CD4-positive, CD25-positive, alpha-beta regulatory T cell (primary cell): ENCODE data around the gene ACAD8. TPM values are rescaled to one million over a fixed set of nuclear protein-coding genes. Genes with fewer than 3 reads are reported as not detected.
A peak's percentile ranks its signal among the peaks of the same experiment; 100 is the strongest.
"Not testable (repeated sequence)": the region's sequence is repeated elsewhere in the genome, so short reads cannot be mapped to it uniquely, and the experiment has no call there.

ENCODE experiments used
- ATAC-seq, 2 donors: fragments of 150-1000 bp; cut with Tn5 transposase; one replicate each; pipeline ENCODE4 v1.10.0; 2021; ENCODE audit warnings: low read depth in 2 of 2, moderate number of reproducible peaks in 2 of 2, moderate library complexity in 1 of 2
- DNase-seq, 3 donors: peaks; one replicate each; pipeline versions ENCODE4 v3.0.0 to v3.0.0-alpha.2; 2012 to 2022; ENCODE audit warnings: mixed read lengths in 1 of 3
- H3K27ac ChIP-seq: one replicate; pipeline ENCODE4 v1.7.0; 2013; ENCODE audit warnings: mild to moderate bottlenecking, low read length; ENCODE audit not compliant: insufficient read depth, poor library complexity, severe bottlenecking
- H3K27me3 ChIP-seq: one replicate; pipeline ENCODE4 v1.7.0; 2013; ENCODE audit warnings: low read length; ENCODE audit not compliant: control insufficient read depth, insufficient read depth
- H3K36me3 ChIP-seq: one replicate; pipeline ENCODE4 v1.7.0; 2013; ENCODE audit warnings: mild to moderate bottlenecking, low read length, moderate library complexity; ENCODE audit not compliant: control insufficient read depth, insufficient read depth
- H3K4me1 ChIP-seq: 2 replicates; pipeline ENCODE4 v1.7.0; 2013; ENCODE audit warnings: mild to moderate bottlenecking, low read length; ENCODE audit not compliant: insufficient read depth, control insufficient read depth, poor library complexity, severe bottlenecking
- H3K4me3 ChIP-seq: one replicate; pipeline ENCODE4 v1.7.0; 2013; ENCODE audit warnings: low read depth, mild to moderate bottlenecking, low read length, moderate library complexity
- H3K9me3 ChIP-seq, 2 experiments: 1 replicate in 1 of 2; 2 replicates in 1 of 2; pipeline ENCODE4 v1.7.0; 2013; ENCODE audit warnings: low read length in 2 of 2, mild to moderate bottlenecking in 1 of 2, moderate library complexity in 1 of 2; ENCODE audit not compliant: control insufficient read depth in 2 of 2
- H3K27ac Mint-ChIP-seq, 3 donors: one replicate each; pipeline ENCODE4 v1.8.0; 2020 to 2022; ENCODE audit warnings: mild to moderate bottlenecking in 3 of 3, mixed read lengths in 3 of 3, moderate library complexity in 2 of 3
- H3K27me3 Mint-ChIP-seq: one replicate; pipeline ENCODE4 v1.8.0; 2022; ENCODE audit warnings: mild to moderate bottlenecking, mixed read lengths
- H3K36me3 Mint-ChIP-seq: one replicate; pipeline ENCODE4 v1.8.0; 2020; ENCODE audit warnings: mixed read lengths
- H3K4me1 Mint-ChIP-seq, 4 donors: one replicate each; pipeline ENCODE4 v1.8.0; 2020 to 2022; ENCODE audit warnings: mixed read lengths in 4 of 4, mild to moderate bottlenecking in 1 of 4
- H3K4me3 Mint-ChIP-seq, 4 donors: one replicate each; pipeline ENCODE4 v1.8.0; 2020 to 2022; ENCODE audit warnings: mild to moderate bottlenecking in 4 of 4, mixed read lengths in 4 of 4, moderate library complexity in 3 of 4
- H3K9me3 Mint-ChIP-seq, 7 donors: one replicate each; pipeline ENCODE4 v1.8.0; 2020 to 2022; ENCODE audit warnings: mixed read lengths in 7 of 7, mild to moderate bottlenecking in 3 of 7, moderate library complexity in 2 of 7
- polyA plus RNA-seq, 4 donors: library from polyadenylated mRNA; unstranded; fragments of 300-500 nt; fragmentation: Illumina TruSeq; gene quantifications; one replicate each; pipeline ENCODE4 v1.2.3, GENCODE V29; 2021
- total RNA-seq: library from RNA; stranded (reverse); gene quantifications from one replicate; pipeline ENCODE4 v1.2.3, GENCODE V29; 2022

ACAD8 gene
- total and polyA plus RNA-seq, 5 donors from 2014 or later: 18.6 to 28.7 (median 20.0) TPM

DNA sequence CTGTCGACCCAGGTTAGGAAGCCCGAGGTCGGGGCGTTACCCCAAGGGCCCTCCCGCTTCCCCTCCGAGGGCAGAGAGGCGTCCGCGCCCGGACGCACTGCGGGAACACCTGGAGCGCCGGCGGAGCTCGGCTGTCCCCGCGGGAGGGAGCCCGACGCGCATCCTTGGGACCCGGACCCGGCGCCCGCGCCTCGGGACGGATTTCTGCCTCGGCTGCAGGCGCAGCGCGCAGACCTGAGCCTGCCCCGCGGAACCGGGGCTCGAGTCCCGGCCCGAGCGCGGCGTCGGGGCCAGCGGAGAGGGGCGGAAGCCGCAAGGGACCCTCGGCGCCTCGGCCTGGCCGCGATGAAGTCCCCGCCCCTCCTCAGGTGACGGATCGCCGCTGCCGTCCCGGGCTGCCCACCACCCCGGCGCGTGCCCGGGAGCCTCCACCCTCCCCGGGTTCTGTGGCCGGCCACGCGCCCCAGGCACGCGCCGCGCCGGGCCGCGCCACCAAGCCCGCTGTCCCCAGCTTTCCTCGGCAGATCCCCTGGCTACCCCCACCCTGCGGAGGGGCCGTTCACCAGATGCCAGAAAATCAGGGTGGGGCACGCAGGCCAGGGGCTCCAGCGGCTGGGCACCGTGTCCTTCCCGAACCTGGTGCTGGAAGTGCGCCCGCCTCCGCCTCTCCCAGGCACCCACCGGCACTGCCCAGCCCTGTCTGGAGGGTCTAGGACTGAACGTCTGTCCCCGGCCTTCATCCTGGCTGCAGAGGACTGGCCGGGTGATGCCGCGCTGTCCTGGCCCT, 23.2 kb downstream of the ACAD8 start:
- no peak overlapping the region for H3K4me3 ChIP-seq
- H3K4me1 Mint-ChIP-seq: peaks cover 6 to 44% (median 25%) of the 10 kb centered on the region in 4 donors
- H3K27ac Mint-ChIP-seq: peak overlapping the region in 1 of 3 donors; percentile 81

DNA sequence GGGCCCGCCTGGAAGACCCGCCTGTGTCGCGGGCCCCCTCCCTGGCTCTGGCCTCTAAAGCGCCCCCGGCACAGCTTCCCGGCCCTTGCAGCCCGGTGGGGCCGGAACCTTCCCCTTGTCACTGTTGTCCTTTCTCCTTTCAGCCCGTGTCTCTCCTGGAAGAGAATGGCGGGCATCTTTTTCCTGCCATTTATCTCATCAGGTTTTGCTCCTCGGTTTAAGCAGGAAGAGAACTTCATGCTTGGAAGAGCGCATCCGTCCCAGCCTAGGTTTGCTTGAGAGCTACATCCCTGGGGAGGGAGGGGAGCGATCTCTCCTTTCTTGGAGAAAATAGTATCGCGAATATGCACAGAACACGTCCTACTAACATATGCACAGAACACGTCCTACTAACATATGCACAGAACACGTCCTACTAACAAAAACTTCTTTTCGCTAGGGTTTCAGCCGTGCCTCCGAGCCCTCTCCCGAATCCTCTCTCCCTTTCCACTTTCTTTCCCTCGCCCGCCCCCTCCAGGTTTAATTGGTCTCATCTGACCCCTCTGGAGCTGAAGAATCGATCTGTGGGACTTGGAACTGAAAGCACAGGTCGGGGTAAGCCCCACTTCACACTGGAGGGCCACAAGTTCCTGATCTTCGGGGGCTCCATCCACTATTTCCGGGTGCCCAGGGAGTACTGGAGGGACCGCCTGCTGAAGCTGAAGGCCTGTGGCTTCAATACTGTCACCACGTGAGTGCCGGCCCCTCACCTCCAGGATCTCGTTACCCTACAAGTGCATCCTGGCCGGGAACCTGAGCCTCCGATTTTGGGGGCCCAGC, 24.0 kb downstream of the ACAD8 start:
- Mint-ChIP-seq H3K36me3 (peaks cover 4% of the 10 kb centered on the region), H3K4me3 (peak overlapping the region; percentile 84 to 92 (median 88)), H3K27ac (peak overlapping the region in 1 of 3 donors; percentile 88), H3K27me3 (peaks cover 23% of the 10 kb centered on the region), H3K9me3 (peaks cover 0 to 7% (median 3%) of the 10 kb centered on the region in 7 donors), H3K4me1 (peaks cover 6 to 41% (median 23%) of the 10 kb centered on the region in 4 donors)
- Histone ChIP-seq H3K4me3 (no peak overlapping the region), H3K9me3 (peaks cover 0 to 5% of the 10 kb centered on the region in 2 experiments), H3K27me3 (peaks cover 14% of the 10 kb centered on the region), H3K36me3 (no peaks in the 10 kb centered on the region), H3K27ac (no peak overlapping the region), H3K4me1 (peaks cover 30% of the 10 kb centered on the region)
- DNase-seq: no peak
- ATAC-seq: no peak

More for the DNA sequence above, 23.2 kb downstream of the ACAD8 start:
- peaks cover 4% of the 10 kb centered on the region for H3K36me3 Mint-ChIP-seq
- peaks cover 14% of the 10 kb centered on the region for H3K27me3 ChIP-seq
- H3K9me3 Mint-ChIP-seq: peaks cover 0 to 7% (median 3%) of the 10 kb centered on the region in 7 donors
- H3K36me3 ChIP-seq: no peaks in the 10 kb centered on the region
- peaks cover 30% of the 10 kb centered on the region for H3K4me1 ChIP-seq
- ATAC-seq (peak in 1 of 2 donors; percentile 7), DNase-seq (no peak)
- peaks cover 23% of the 10 kb centered on the region for H3K27me3 Mint-ChIP-seq
- peaks cover 0 to 5% of the 10 kb centered on the region in 2 experiments for H3K9me3 ChIP-seq
- H3K27ac ChIP-seq: no peak overlapping the region
- peak overlapping the region; percentile 93 to 97 (median 94) for H3K4me3 Mint-ChIP-seq

DNA sequence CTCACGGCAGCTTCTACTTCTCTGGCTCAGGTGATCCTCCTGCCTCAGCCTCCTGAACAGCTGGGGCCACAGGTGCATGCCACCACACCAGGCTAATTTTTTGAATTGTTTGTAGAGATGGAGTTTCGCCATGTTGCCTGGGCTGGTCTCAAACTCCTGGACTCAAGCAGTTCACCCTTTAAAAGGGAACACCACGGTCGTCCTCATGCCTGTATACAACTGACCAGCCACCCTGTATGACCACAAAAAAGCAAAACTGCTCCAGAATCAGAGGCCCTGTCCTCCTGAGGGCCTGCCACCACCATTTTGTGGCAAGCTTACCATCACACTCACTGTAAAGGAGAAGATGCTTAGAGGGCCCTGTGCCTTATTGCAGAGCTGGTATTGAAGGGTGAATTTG, 25.0 kb downstream of the ACAD8 start:
- Mint-ChIP-seq H3K9me3 (peaks cover 0 to 7% (median 3%) of the 10 kb centered on the region in 7 donors), H3K4me1 (peaks cover 6 to 32% (median 18%) of the 10 kb centered on the region in 4 donors), H3K36me3 (no peaks in the 10 kb centered on the region), H3K27me3 (peaks cover 18% of the 10 kb centered on the region), H3K27ac (no peak overlapping the region), H3K4me3 (peak overlapping the region in 3 of 4 donors; percentile 33 to 84 (median 39))
- Histone ChIP-seq H3K27me3 (peaks cover 14% of the 10 kb centered on the region), H3K4me1 (peaks cover 30% of the 10 kb centered on the region), H3K36me3 (no peaks in the 10 kb centered on the region), H3K9me3 (peaks cover 0 to 5% of the 10 kb centered on the region in 2 experiments), H3K4me3 (no peak overlapping the region), H3K27ac (no peak overlapping the region)
- no peak for DNase-seq
- ATAC-seq: no peak

DNA sequence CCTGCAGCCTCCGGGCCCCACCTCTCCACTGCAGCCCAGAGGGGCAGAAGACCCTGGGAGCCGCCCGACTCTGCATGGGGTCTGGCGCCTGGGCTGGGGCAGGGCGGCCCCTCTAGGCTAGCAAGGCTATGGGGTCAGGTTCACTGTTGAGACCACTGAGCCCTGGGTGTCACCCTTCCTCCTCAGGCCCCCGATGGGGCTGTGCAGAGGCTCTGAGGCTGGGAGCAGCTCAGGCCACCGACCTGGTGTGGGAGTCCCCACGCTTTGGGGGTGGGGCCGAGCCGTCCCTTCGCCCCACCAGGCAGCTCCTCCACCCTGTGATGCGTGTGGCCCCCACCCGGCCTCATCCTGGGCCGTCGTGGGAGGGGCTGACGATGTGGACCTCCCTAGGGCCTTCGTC, 28.3 kb downstream of the ACAD8 start:
- peaks cover 14% of the 10 kb centered on the region for H3K27me3 ChIP-seq
- not testable (repeated sequence) for DNase-seq, H3K27ac ChIP-seq, H3K9me3 Mint-ChIP-seq, H3K4me1 ChIP-seq, H3K4me3 ChIP-seq, ATAC-seq, H3K4me1 Mint-ChIP-seq, H3K36me3 Mint-ChIP-seq, H3K27ac Mint-ChIP-seq, H3K4me3 Mint-ChIP-seq, H3K36me3 ChIP-seq, H3K9me3 ChIP-seq
- peaks cover 13% of the 10 kb centered on the region for H3K27me3 Mint-ChIP-seq

DNA sequence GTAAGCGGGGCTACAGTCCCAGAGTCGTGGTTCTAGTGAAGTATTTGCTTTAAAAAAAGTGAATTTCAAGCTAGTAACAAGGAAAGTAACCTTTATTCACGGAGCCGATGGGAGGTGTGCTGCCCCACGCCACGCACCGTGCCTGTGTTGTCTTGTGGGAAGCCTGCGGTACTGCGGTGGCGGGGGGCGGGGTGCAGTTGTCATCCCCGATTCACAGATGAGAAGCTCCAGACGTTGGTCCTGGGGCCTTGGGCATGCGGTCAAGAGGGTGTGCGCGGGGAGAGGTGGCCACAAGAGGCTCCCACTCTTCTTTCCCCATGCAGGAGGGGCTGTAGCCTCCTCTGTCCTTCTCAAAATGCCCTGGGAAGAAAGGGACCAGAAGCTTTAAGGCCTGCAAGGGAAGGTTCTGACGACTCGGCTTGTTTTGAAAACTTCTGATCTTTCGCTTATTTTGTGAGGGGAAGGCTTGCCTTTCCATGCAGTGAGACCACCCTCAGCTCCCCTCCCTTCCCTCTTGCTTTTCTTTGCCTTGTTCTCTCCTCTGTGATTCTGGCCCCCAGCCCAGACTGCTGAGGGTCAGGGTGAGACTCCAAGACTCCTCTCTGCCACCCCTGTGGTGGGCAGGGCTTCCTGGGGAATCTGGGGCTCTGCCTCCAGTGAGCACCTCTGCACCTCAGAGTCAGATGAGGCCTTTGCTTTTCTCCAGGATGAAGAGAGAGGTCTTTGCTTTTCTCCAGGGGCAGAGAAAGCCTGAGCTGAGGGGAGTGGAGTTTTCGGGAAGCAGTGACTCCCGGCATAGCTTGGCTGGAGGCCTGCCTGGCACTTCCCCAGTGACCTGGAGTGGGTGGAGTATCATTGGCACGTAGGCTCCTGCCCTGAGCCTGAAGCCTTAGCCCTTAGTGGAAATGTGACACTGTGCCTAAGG, 29.0 kb downstream of the ACAD8 start:
- Mint-ChIP-seq H3K27ac (peak overlapping the region in 1 of 3 donors; percentile 74), H3K9me3 (peaks cover 0 to 7% (median 3%) of the 10 kb centered on the region in 7 donors), H3K27me3 (peaks cover 14% of the 10 kb centered on the region), H3K4me1 (peaks cover 0 to 2% (median 0%) of the 10 kb centered on the region in 4 donors), H3K4me3 (no peak overlapping the region), H3K36me3 (no peaks in the 10 kb centered on the region)
- H3K27ac ChIP-seq: no peak overlapping the region
- DNase-seq (no peak), ATAC-seq (no peak)
- H3K36me3 ChIP-seq: no peaks in the 10 kb centered on the region
- H3K4me3 ChIP-seq: no peak overlapping the region
- peaks cover 13% of the 10 kb centered on the region for H3K27me3 ChIP-seq
- no peaks in the 10 kb centered on the region for H3K4me1 ChIP-seq
- H3K9me3 ChIP-seq: peaks cover 0 to 5% of the 10 kb centered on the region in 2 experiments

DNA sequence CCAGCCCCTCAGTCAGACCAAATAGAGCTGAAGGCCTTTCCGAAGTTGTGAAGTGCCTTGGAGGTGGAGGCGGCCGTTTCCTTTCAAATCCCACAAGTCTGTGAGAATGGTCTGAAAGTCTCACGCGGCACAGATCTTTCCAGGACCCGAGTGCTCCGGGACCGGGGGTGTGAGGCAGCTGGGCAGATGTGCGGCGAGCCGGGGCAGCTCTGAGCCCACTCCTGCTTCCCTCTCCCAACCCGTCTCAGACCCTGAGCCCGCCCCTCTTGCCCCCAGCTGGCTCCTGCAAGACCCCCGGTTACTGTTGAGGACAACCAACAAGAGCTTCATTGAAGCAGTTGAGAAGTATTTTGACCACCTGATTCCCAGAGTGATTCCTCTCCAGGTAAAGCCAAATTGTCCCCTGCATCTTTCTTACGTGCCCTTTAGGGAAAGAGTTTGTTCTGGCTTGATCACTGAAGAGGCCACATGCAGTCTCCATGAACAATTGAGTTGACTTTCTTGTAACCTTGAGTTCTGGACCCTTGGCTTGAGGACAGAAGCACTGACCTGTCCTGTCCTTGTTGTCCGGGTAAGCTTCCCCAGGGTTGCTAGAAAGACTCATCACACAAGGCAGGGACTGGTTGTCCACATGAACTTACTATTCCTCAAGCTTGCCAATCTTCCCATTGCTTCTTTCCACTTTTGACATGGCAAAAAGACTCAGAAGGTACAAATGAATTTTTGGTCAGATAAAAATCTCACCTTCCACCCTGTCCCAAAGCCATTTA, 30.3 kb downstream of the ACAD8 start:
- H3K27me3 ChIP-seq: peaks cover 3% of the 10 kb centered on the region
- no peak overlapping the region for H3K4me3 Mint-ChIP-seq
- no peaks in the 10 kb centered on the region for H3K36me3 Mint-ChIP-seq
- H3K27ac ChIP-seq: no peak overlapping the region
- peaks cover 0 to under 1% of the 10 kb centered on the region in 2 experiments for H3K9me3 ChIP-seq
- peaks cover 0 to 4% (median under 1%) of the 10 kb centered on the region in 7 donors for H3K9me3 Mint-ChIP-seq
- DNase-seq (no peak), ATAC-seq (no peak)
- peaks cover 9% of the 10 kb centered on the region for H3K27me3 Mint-ChIP-seq
- no peak overlapping the region for H3K27ac Mint-ChIP-seq
- no peak overlapping the region for H3K4me3 ChIP-seq
- no peaks in the 10 kb centered on the region for H3K4me1 ChIP-seq
- H3K36me3 ChIP-seq: no peaks in the 10 kb centered on the region
- no peaks in the 10 kb centered on the region for H3K4me1 Mint-ChIP-seq
